HG02798 (cell line): Measurements from ENCODE around the gene JAKMIP2.
"Not testable (repeated sequence)": the region's sequence is repeated elsewhere in the genome, so short reads cannot be mapped to it uniquely, and the experiment has no call there.

Experiments used
- ATAC-seq: cut with Tn5 transposase; IDR thresholded peaks from one replicate; pipeline ENCODE4 v1.9.1; 2021; ENCODE audit warnings: mild to moderate bottlenecking; ENCODE audit not compliant: unreplicated experiment, poor library complexity

Gene JAKMIP2

DNA sequence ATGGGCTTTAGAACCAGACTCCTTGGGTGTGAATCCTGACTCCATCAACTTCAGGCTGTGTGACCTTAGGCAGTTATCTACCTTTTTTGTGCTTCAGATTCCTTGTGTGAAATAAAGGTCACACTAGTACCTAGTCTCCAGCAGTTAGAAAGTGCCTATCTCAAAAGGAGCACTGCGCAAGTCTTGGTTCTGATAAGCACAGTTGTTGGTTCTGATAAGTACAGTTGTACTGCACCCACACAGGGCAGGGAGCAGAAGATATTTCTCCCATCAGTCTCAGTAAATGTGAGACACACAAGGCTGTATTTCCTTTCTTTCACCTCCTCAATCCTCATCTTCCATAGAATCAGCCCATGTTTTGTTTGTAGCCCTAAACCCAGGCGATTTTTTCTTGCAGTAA lies 156.1 kb downstream of the JAKMIP2 start:
- no peak for ATAC-seq

DNA sequence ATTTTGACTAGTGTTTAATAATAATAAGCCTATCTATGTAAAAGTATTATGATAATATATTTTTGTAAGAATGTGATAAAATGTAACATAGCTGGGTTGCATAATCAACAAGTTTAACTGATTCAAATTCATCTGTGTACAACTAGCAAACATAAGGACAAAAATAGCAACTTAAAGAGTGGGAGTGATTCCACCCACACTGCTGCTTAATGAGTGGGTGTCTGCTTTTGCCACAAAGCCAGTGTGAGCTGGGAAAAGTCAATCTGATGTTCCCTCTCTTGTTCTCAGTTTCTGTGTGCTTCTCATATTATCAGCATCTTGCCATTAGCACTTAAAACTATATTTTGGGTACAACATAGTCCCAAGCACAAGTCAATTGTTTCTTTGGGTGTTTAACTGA lies 161.5 kb downstream of the JAKMIP2 start:
- ATAC-seq, result no peak

DNA sequence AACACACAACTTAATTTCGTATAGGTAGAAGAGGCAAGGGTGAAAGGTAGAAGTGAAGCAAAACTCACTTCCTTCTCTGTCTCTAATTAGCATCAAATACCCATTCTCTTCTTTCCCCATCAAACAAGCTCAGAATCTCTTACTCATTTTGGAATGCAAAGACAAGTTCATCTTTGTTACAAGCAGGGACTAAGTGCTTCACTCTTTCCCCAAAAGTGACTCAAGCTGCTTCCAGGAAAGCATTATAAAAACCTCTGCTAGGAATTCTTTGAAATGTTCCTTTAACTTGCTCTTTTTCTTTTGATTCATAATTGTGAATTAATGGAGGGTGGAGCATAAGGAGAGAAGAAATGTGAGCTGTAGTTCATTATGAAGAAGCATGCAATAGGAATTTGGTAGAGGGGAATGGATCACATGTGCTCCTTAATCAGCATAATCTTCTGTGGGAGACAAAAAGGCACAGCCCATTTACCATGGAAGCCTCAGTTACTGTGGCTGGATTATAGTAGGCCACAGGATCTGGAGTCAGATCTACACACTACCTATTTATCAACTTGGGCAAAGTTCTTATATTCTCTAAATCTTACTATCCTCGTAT lies 163.1 kb downstream of the JAKMIP2 start:
- ATAC-seq, result no peak

DNA sequence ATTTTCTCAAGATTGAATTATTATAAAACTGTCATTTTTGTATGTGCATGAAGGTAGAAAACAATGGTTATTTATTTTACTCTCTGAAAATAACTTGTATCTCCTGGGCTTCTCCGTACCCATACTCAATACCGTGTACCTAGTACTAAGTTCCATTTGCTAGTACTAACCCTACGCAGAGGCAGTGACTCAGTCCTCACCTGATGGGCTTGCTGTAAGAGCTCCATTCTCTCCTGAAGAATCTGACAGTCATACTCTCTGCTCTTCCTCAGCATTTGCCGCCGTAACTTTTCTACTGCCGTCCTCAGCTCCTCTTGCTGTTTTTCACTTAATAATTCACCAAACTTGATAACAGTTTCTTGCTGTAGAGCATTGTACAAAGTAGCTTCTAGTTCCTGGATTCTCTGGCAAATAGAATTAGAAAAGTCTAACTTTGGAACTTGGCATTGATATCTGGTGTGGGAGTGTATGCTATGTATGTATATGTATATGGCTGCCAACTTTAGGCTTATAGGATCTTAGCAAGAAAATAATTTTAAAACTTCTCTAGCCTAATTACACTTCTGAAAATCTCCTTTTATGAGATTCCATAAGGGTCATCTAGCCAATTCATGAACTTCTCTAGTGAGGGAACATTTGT lies 164.7 kb downstream of the JAKMIP2 start:
- no peak for ATAC-seq

DNA sequence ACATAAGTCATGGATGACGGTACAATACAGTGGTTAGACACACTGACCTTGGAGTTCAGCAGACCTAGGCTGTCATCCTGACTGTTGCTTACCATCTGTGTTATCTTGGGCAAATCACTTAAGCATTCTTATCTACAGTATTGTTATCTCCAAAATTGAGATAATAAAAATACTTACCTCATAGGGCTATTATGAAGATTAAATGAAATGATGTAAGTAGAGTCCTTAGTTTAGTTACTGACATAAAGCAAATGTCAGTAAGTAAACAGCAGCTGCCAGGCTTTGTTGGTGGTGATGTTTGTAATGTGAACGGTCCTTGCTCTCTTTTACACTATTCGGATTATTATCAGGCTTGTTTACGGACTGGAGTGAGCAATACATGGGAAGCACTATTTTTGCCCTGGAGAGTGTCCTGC lies 165.3 kb downstream of the JAKMIP2 start:
- ATAC-seq, result no peak

- ATAC-seq, result no peak
These were observed 166.1 kb downstream of the JAKMIP2 start for GRCh38 chr5:147616421-147616820.

- no peak for ATAC-seq
These were observed 169.2 kb downstream of the JAKMIP2 start for GRCh38 chr5:147613359-147613758.

- ATAC-seq, result no peak
These were observed 171.0 kb downstream of the JAKMIP2 start for GRCh38 chr5:147611483-147611882.

DNA sequence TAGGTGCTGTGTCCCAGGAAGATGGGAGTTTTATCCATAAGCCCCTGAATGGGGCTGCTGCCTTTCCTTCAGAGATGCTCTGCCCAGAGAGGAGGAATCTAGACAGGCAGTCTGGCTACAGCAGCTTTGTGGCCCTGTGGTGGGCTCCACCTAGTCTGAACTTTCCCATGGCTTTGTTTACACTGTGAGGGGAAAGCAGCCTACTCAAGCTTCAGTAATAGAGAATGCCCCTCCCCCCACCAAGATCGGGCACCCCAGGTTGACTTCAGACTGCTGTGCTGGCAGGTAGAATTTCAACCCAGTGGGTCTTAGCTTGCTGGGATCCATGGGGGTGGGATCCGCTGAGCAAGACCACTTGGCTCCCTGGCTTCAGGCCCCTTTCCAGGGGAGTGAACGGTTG lies 171.7 kb downstream of the JAKMIP2 start:
- ATAC-seq, result no peak

DNA sequence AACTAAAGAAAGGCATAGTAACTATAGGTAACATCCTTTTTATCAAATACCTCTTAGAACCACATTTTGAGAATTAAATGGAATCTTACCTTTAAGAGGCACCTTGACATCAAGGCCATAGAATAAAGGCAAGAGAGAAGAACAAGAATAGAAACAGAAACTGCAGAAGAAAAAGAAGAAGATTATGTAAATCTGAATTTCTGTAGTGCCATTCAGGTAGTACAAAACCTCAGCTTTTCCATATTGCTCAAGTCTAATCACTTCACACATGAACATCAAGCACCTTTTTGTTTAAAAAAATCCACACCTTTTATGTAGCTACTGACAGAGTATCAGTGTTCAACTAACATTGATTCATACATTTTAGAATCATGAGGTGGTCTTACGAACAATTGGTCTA lies 180.9 kb downstream of the JAKMIP2 start:
- peak; percentile 62 for ATAC-seq

DNA sequence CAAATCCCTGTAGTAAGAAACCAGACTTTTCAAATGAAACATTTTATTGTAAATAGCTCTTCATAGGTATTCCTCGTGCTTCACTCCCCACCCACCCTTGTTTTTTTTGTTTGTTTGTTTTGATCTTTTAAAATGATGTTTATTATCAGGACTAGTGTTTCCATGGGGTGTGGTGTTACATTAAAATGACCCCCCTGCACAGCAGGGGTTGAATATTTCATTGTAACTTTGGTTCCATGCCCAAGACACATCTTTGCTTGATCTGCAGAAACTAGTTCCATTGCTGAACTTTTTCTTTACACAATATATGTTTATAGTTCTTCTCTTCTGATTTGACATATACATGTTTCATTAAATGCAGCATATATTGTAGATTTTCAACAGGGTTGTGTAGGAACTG lies 191.4 kb downstream of the JAKMIP2 start:
- ATAC-seq, result no peak

GRCh38 chr5:147590096-147590495 lies 192.4 kb downstream of the JAKMIP2 start:
- ATAC-seq, result no peak

DNA sequence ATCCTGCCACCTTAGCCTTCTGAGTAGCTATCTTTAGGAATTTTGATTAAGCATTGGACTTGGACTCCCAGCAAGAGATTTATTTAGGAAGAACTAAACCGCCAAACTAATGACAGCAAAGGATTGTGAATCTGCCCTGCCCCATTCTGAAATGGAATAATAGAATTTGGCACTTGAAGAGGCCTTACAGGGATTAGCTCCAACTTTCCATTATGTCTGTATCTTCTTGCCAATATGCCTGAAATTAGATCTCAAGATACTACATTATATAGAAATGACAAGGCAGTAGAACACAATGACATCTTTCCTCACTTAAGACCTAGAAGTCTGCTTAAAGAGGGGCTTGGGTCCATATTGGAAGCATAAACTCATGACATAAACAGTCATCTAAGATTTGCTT lies 195.7 kb downstream of the JAKMIP2 start:
- no peak for ATAC-seq

- ATAC-seq, result no peak
These were observed 196.3 kb downstream of the JAKMIP2 start for GRCh38 chr5:147586221-147586620.

DNA sequence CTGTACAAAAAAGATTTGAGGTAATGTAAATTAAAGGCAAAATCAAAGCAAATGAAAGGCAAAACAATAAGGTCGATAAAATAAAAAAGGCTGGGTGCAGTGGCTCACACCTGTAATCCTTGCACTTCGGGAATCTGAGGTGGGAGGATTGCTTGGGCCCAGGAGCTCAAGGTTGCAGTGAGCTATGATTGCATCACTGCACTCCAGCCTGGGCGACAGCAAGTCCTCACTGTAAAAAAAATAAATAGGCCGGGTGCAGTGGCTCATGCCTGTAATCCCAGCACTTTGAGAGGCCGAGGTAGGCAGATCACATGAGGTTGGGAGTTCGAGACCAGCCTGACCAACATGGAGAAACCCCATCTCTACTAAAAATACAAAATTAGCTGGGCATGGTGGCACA lies 200.3 kb downstream of the JAKMIP2 start:
- ATAC-seq, result not testable (repeated sequence)

DNA sequence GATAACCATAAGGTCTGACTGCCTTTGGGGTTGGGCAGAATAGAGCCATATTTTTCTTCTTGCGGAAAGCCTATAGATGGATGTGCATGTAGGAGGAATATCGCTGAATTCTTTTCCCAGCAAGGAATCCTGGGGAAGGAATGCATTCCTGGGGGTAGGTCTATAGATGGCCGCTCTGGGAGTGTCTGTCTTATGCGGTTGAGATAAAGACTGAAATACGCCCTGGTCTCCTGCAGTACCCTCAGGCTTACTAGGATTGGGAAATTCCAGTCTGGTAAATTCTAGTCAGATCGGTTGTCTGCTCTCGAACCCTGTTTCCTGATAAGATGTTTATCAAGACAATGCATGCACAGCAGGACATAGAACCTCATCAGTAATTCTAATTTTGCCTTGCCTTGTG lies 202.1 kb downstream of the JAKMIP2 start:
- not testable (repeated sequence) for ATAC-seq

GRCh38 chr5:147578228-147579024 lies 204.1 kb downstream of the JAKMIP2 start:
- no peak for ATAC-seq

- ATAC-seq, result peak; percentile 79
These were observed 205.6 kb downstream of the JAKMIP2 start for GRCh38 chr5:147576646-147577535.

- ATAC-seq, result no peak
These were observed 206.9 kb downstream of the JAKMIP2 start for GRCh38 chr5:147575598-147575997.

DNA sequence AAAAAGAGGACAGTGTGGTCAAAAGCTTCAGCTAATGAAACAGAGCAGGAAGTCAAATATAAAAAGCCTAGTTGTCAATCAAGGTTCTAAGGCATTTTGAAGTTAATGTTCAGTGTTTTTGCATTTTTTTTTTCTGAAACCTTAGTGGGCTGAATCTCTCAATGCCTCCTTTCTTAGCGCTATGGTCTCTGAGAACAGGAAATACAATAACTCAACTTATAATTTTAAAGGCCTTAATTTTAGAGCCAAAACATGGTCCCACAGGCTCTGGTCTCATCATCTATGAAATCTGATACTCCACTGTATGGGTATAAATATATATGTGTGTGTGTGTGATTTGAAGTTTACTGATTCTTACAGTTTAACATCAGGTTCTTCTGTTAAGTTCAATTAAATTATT lies 209.3 kb downstream of the JAKMIP2 start:
- no peak for ATAC-seq
